K562 (cell line): Measurements from ENCODE around the gene GALM.

Experiments
- CHCHD3 ChIP-seq: fragments of 250-450 bp; sonication (Bioruptor Pico); IDR thresholded peaks from 2 replicates; pipeline ENCODE4 v2.1.2; 2022; ENCODE audit warnings: mild to moderate bottlenecking
- EZH2 ChIP-seq: IDR thresholded peaks from 2 replicates; pipeline ENCODE4 v1.6.1; 2012; ENCODE audit warnings: low read depth, mild to moderate bottlenecking, inconsistent platforms, low read length, borderline replicate concordance
- FOXJ3 ChIP-seq: sonication (generic); formaldehyde crosslinking; IDR thresholded peaks from 2 replicates; pipeline ENCODE4 v1.4.0; 2020; ENCODE audit warnings: mild to moderate bottlenecking, missing genetic modification reagents
- HNRNPH1 ChIP-seq: fragments of 200-400 bp; formaldehyde crosslinking; optimal IDR thresholded peaks from 2 replicates; pipeline ENCODE3; 2017; ENCODE audit warnings: low read depth, mild to moderate bottlenecking, low read length, moderate library complexity
- NFE2L1 ChIP-seq: fragments of 450-650 bp; IDR thresholded peaks from 2 replicates; pipeline ENCODE4 v1.6.1; 2016; ENCODE audit warnings: missing genetic modification characterization, low read depth, mild to moderate bottlenecking, missing compliant biosample characterization, moderate library complexity, borderline replicate concordance
- NFRKB ChIP-seq: fragments of 450-650 bp; IDR thresholded peaks from 2 replicates; pipeline ENCODE4 v1.6.1; 2016; ENCODE audit warnings: low read depth
- POLR2A ChIP-seq: fragments of 450-650 bp; conservative IDR thresholded peaks from 2 replicates; pipeline ENCODE4 v1.6.1; 2016
- POLR2AphosphoS5 ChIP-seq: IDR thresholded peaks from 2 replicates; pipeline ENCODE4 v1.6.1; 2011; ENCODE audit warnings: mild to moderate bottlenecking, low read depth, low read length, moderate library complexity; ENCODE audit not compliant: control insufficient read depth, insufficient read depth
- SIN3A ChIP-seq, 2 experiments: fragments of 150-350 bp in 1 of 2; IDR thresholded peaks; 2 replicates each; pipeline ENCODE4 v1.6.1; 2011 to 2016; ENCODE audit warnings: borderline replicate concordance in 2 of 2, low read depth in 2 of 2, low read length in 2 of 2, mild to moderate bottlenecking in 2 of 2, moderate library complexity in 2 of 2; ENCODE audit not compliant: control insufficient read depth in 1 of 2
- TF ChIP-seq, protein P1 (sequence below), 2 experiments: fragments of 450-650 bp in 1 of 2; sonication (generic) in 1 of 2; formaldehyde crosslinking in 1 of 2; IDR thresholded peaks in 1 of 2; conservative IDR thresholded peaks in 1 of 2; 2 replicates each; pipeline versions ENCODE4 v1.6.1 to v1.8.1; 2016 to 2023; ENCODE audit warnings: mild to moderate bottlenecking in 2 of 2, moderate library complexity in 2 of 2, inconsistent platforms in 1 of 2, missing genetic modification reagents in 1 of 2
- TF ChIP-seq, protein P2 (sequence below), 3 experiments: IDR thresholded peaks in 2 of 3; conservative IDR thresholded peaks in 1 of 3; 2 replicates each; pipeline ENCODE4 v1.5.1; 2011 to 2012; ENCODE audit warnings: low read length in 3 of 3, mild to moderate bottlenecking in 3 of 3, control low read depth in 2 of 3, improper control_type of control experiment in 1 of 3, inconsistent platforms in 1 of 3, low read depth in 1 of 3, mixed read lengths in 1 of 3, moderate library complexity in 1 of 3; ENCODE audit not compliant: insufficient read depth in 2 of 3
- TF ChIP-seq, protein P3 (sequence below): sonication (generic); formaldehyde crosslinking; IDR thresholded peaks from 2 replicates; pipeline ENCODE4 v1.8.1; 2023; ENCODE audit warnings: mild to moderate bottlenecking, missing genetic modification reagents
- TF ChIP-seq, protein P4 (sequence below): sonication (generic); formaldehyde crosslinking; IDR thresholded peaks from 2 replicates; pipeline ENCODE4 v1.8.0; 2022; ENCODE audit warnings: missing genetic modification reagents, mild to moderate bottlenecking, borderline replicate concordance

DNA sequence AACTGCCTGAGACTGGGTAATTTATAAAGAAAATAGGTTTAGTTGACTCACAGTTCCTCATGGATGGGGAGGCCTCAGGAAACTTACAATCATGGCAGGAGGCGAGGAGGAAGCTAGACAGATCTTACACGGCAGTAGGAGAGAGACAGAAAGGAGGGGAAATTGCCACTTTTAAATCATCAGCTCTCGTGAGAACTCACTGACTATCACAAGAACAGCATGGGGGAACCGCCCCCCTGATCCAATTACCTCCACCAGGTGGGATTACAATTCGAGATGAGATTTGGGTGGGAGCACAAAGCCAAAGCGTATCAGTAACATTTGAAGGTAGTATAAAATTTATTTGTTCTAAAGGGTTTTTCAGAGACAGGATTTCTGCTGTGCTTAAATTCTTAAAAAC, 5.4 kb downstream of the GALM start:
- TF ChIP-seq HNRNPH1 (no peak), POLR2AphosphoS5 (no peak), POLR2A (no peak), SIN3A (IDR thresholded peaks at IDR 0.05; ENCODE audit: borderline replicate concordance in 2 of 2, control insufficient read depth in 1 of 2, low read depth in 2 of 2, low read length in 2 of 2) (no peak), EZH2 (no peak), NFE2L1 (tag) (no peak), FOXJ3 (CRISPR knock-in tag) (no peak), NFRKB (no peak), CHCHD3 (CRISPR knock-in tag) (no peak)
- TF ChIP-seq, protein P1, sequence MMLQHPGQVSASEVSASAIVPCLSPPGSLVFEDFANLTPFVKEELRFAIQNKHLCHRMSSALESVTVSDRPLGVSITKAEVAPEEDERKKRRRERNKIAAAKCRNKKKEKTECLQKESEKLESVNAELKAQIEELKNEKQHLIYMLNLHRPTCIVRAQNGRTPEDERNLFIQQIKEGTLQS (IDR thresholded peaks at IDR 0.05) = no peak
- TF ChIP-seq, protein P1 (CRISPR knock-in tag; conservative IDR thresholded peaks at IDR 0.05) = no peak
- TF ChIP-seq, protein P2, sequence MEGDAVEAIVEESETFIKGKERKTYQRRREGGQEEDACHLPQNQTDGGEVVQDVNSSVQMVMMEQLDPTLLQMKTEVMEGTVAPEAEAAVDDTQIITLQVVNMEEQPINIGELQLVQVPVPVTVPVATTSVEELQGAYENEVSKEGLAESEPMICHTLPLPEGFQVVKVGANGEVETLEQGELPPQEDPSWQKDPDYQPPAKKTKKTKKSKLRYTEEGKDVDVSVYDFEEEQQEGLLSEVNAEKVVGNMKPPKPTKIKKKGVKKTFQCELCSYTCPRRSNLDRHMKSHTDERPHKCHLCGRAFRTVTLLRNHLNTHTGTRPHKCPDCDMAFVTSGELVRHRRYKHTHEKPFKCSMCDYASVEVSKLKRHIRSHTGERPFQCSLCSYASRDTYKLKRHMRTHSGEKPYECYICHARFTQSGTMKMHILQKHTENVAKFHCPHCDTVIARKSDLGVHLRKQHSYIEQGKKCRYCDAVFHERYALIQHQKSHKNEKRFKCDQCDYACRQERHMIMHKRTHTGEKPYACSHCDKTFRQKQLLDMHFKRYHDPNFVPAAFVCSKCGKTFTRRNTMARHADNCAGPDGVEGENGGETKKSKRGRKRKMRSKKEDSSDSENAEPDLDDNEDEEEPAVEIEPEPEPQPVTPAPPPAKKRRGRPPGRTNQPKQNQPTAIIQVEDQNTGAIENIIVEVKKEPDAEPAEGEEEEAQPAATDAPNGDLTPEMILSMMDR (IDR thresholded peaks at IDR 0.05 in 2 of 3, conservative IDR thresholded peaks at IDR 0.05 in 1 of 3; ENCODE audit: insufficient read depth in 2 of 3, low read depth in 1 of 3, low read length in 3 of 3) = no peak
- TF ChIP-seq, protein P3, sequence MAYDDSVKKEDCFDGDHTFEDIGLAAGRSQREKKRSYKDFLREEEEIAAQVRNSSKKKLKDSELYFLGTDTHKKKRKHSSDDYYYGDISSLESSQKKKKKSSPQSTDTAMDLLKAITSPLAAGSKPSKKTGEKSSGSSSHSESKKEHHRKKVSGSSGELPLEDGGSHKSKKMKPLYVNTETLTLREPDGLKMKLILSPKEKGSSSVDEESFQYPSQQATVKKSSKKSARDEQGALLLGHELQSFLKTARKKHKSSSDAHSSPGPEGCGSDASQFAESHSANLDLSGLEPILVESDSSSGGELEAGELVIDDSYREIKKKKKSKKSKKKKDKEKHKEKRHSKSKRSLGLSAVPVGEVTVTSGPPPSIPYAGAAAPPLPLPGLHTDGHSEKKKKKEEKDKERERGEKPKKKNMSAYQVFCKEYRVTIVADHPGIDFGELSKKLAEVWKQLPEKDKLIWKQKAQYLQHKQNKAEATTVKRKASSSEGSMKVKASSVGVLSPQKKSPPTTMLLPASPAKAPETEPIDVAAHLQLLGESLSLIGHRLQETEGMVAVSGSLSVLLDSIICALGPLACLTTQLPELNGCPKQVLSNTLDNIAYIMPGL (CRISPR knock-in tag) = no peak
- TF ChIP-seq, protein P4, sequence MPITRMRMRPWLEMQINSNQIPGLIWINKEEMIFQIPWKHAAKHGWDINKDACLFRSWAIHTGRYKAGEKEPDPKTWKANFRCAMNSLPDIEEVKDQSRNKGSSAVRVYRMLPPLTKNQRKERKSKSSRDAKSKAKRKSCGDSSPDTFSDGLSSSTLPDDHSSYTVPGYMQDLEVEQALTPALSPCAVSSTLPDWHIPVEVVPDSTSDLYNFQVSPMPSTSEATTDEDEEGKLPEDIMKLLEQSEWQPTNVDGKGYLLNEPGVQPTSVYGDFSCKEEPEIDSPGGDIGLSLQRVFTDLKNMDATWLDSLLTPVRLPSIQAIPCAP (CRISPR knock-in tag) = no peak
